HFF-Myc (cell line): ENCODE data around the gene CAGE1.

Experiments used
- DNase-seq: peaks from one replicate; pipeline ENCODE4 v3.0.0-alpha.2; 2011; ENCODE audit warnings: low read depth; ENCODE audit errors: extremely low read depth
- H3K4me3 ChIP-seq: replicated peaks from 2 replicates; pipeline ENCODE4 v1.5.1; 2011; ENCODE audit warnings: low read depth, mild to moderate bottlenecking, control low read depth, low read length
- CTCF ChIP-seq: IDR thresholded peaks from 2 replicates; pipeline ENCODE4 v1.5.1; 2012; ENCODE audit warnings: mild to moderate bottlenecking, low read depth, low read length, control low read depth; ENCODE audit errors: missing control alignments

The CAGE1 gene

GRCh38 chr6:7282097-7282906, 107.2 kb downstream of the CAGE1 start:
- no peak for DNase-seq
- no peak for TF ChIP-seq CTCF
- H3K4me3 ChIP-seq, result no peak overlapping the region
